B cell (primary cell): Measurements from ENCODE around the gene GPC5.

ENCODE experiments used
- CTCF ChIP-seq: fragments of 200-600 bp; IDR thresholded peaks from one replicate; pipeline ENCODE4 v1.8.0; 2022; ENCODE audit warnings: antibody characterized with exemption, mild to moderate bottlenecking
- EZH2 ChIP-seq: IDR thresholded peaks from 2 replicates; pipeline ENCODE4 v1.6.1; 2012; ENCODE audit warnings: borderline replicate concordance, low read depth, mild to moderate bottlenecking, moderate library complexity, low read length; ENCODE audit not compliant: insufficient read depth, poor library complexity, severe bottlenecking

DNA sequence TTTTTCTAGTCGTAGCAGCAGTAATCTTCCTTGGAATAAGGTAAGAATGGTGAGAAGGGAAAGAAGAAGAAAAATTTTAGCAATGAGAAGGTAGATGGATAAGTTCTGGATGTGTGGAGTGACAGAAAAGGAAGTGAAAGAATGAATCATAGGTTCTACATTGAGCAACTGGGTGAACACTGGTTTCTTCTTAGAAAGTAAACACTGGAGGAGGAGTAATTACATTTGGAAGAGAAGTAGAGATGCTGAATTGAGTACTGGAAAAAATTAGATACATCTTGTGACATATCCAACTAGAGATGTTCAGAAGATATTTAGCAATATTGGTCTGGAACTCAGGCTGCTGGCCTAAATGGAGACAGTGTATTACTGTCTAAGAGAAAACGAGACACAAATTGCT, 148.5 kb downstream of the GPC5 start:
- TF ChIP-seq CTCF (no peak), EZH2 (no peak)
